Stimulated activated CD8-positive, alpha-beta memory T cell treated with anti-CD3 and anti-CD28 coated beads, Interleukin-2, amount 100 ng/mL, for 1 hour (primary cell): Measurements from ENCODE around the gene COL4A3.
A peak's percentile ranks its signal among the peaks of the same experiment; 100 is the strongest.
"Not testable (repeated sequence)": the region's sequence is repeated elsewhere in the genome, so short reads cannot be mapped to it uniquely, and the experiment has no call there.

Experiments used
- DNase-seq, 2 donors: peaks; one replicate each; pipeline ENCODE4 v3.0.0-alpha.2; 2020; ENCODE audit warnings: low read depth in 2 of 2

Gene COL4A3

DNA sequence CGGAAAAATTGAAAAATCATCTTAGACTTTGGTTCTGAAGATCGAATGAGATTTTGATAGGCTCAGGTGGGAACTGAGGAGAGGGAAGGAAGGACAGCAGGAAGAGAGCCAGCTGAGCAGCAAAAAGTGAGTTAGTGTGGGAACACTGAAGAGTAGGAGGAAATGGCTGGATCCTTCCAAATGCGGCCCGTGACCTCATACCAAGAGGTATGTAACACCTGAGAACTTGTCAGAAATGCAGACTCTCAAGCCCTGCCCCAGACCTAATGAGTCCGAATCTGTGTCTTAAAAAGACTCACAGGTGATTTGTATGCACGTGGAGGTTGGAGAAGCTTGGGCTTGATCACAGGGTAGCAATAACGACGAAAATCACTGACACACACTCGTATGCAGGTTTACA, 42.0 kb downstream of the COL4A3 start:
- no peak for DNase-seq

DNA sequence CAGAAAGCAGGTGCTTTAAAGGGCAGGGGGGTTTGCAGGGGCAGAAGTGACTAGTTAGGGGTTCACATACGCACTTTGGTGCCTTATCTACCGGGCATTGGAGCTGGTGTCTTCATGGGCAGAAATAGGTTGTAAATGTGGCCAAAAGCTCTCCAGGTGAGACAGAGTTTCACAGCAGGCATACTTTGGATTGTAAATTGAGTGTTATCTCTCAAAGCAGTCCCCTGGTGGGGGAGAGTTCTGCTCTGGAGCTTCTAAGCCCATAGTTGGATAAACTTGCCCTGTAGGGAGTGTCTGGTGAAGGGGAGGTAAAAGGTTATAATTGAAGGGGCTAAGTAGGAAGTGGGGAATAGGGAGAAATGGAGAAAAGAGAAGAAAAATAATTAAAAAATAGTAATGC, 43.1 kb downstream of the COL4A3 start:
- no peak for DNase-seq

DNA sequence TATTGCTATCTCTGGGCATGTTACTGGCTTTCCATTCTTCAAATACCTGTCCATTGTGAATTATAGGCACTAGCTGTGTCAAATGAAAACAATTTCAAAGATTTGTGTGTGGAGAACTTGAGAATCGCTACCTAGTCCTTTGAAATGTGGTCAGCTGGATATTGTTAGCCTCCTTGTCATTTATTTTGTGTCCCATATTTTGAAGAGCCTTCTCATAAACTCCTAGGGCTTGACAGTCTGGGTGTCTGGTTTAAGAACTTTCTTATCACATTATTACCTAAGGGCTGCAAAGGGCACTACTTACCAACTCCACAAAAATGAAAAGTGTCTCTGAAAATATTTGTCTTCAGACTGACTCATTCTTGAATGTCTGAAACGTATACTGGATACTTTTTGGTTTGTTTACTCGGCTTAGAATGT, 50.2 kb downstream of the COL4A3 start:
- no peak for DNase-seq

DNA sequence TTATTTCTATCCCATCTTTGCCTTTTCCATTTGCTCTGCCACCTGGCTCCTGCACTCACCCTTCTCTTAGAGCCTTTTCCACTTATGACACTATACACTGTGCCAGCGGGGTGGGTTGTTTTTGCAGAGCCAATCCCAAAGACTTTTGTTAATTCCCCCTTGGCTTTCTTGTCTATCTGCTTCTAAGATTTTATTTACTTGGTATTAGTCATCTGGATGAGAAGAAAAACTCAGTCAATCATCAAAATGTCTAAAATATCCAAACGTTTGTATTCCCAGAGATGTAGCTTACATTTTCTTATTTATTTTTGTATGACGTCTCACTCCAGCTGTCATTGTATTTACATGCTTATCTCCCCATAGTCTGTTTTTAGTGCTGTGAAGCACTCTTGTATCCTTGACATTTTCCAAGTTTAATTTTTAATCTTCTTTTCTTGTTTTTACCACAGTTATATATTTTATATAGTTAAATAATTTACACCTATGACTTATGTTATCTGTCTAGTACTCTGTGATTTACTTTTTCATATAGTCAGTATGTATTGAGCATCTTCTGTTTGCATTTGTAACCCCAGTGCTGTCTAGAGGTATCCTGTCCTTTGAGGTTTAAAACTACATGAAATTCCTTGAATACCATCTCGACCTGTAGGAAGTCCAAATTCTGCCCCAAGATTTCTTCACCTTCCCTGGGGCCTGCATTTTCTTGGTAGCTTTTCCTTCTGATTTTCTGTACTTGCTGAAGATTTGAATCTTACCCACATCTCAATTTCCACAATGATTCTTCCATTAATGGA, 55.1 kb downstream of the COL4A3 start:
- DNase-seq: no peak

DNA sequence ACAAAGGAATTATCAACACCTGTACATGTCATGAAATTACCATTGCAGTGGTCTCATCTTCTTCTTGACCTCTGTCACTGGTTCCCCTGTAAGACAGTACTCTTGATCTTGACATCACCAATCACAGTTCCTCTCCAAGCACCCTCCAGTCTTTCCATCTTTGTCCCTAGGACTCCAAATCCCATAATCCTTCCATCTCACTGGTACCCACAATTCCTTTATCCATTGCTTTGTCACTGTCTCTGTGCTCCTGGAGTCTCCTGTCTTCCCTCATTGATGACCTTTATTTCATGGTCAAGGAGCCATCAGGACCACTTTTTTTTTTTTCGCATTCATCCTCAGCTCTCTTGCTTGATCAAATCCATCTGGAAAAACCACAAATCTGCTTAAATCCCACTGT, 56.7 kb downstream of the COL4A3 start:
- DNase-seq: no peak

GRCh38 chr2:227222292-227222691, 57.9 kb downstream of the COL4A3 start:
- no peak for DNase-seq

GRCh38 chr2:227225641-227226040, 61.2 kb downstream of the COL4A3 start:
- DNase-seq: not testable (repeated sequence)

- no peak for DNase-seq
Measured at GRCh38 chr2:227228061-227228667, 63.7 kb downstream of the COL4A3 start.

GRCh38 chr2:227230151-227230550, 65.7 kb downstream of the COL4A3 start:
- no peak for DNase-seq

DNA sequence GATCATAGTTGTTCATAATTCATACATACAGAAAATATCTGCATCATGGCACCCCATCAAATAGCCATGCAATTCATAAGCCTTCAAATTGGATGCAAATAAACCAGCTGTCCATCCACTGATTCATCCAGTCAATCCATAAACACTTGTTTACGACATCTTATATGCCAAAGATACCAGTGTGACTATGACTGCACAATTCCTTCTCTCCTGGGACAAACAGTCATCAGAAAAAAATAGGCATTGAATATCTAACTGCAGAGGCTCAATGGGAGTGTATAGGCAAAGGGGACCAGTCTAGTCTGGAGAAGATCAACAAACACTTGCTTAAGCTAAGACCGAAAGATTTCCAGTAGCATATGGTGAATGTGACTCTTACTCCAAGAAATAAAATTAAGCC, 70.0 kb downstream of the COL4A3 start:
- DNase-seq: no peak

- no peak for DNase-seq
Measured at GRCh38 chr2:227237786-227238185, 73.4 kb downstream of the COL4A3 start.

DNA sequence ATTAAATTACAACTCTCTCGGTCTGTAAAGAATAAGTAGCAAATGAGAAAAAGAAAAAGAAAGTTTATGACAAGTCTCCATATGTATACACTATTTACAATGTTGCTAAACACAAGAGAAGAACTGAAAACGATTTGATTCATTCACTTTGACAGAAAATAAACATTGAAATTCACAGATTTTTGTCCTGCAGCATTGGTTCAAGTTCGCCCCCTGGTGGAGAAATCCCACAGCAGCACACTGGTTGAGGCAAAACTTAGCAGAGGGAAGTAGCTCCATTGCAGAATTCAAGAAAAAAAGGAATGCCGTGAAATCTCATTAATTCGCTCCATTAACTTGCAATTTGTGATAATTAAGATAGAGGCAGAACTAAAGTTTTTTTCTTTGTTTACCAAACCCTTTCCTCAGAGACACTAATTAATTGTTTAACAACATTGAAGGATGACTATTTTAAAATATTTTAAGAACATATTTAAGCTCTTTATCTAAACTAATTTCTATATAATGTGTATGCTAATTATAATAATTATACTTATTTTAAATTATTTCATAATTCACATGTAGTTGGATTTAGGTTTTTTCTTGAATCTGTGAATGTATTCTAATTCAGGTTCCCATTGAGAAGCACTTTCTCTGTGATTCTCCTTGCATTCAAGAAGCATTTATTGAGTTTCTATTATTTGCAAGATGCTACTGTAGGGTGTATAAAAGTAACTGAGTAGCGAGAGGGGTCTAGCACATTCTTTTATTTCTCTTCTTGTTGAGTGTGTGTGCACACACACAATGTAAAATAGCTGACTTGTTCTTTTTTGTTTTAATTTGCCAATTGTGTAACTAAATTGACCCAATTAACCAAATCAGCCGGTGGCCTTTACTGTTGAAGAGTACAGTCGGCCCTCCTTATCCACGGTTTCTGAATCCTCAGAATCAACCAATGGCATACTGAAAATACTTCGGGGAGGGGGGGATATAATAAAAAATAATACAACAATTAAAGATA, 74.1 kb downstream of the COL4A3 start:
- DNase-seq: peak; percentile 14 to 36

- no peak for DNase-seq
Measured at GRCh38 chr2:227241005-227241404, 76.6 kb downstream of the COL4A3 start.

DNA sequence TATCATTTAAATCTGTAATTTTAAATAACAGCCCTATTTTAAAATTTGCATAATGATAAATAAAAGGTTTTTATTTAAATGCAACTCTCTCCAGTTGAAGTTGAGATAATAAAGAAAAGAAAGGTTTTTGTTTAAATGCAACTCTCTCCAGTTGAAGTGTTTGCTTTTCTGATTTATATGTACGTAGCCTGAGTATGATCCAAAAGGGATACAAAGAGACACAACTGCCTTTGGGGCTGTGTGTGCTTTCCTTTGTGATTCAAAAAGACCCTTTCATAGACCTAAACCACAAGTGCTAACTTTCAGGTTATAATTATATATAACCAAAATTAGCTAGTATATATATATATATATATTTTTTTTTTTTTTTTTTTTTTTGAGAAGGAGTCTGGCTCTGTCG, 84.5 kb downstream of the COL4A3 start:
- DNase-seq: no peak

GRCh38 chr2:227252831-227253230, 88.4 kb downstream of the COL4A3 start:
- no peak for DNase-seq

DNA sequence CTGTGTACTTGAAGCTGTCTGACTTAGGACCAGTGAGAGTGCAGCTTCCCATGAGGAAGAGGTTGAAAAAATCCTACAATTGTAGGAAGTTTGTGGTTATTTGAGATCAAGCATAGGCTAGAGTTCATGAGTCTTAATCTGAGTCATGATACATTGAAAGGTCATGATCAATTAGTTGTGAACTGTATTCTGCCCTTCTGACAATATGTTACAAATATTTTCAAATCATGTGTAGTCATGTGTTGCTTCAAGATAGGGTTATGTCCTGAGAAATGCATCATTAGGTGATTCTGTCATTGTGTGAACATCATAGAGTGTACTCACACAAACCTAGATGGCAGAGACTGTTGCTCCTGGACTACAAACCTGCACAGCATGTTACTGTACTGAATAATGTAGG, 92.2 kb downstream of the COL4A3 start:
- DNase-seq: no peak

DNA sequence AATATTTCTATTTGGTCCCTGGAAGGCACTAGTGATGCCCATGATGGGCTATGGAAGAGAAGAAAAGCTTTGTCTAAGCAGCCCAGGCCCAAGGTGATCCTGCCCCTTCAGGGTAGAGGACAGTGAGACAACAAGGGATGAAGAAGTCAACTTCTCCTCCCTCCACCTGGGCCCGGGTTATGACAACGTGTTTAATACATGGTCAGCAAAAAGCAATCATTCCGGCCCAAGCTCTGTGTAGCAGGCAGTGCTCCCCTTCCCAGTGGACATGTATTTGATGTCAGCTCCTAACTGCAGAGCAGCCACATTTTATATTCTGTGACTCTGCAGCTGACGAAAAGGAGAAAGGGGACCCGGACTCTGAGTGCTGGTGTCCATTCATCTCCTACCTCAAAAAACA, 93.4 kb downstream of the COL4A3 start:
- no peak for DNase-seq

GRCh38 chr2:227260041-227260440, 95.6 kb downstream of the COL4A3 start:
- DNase-seq: no peak

DNA sequence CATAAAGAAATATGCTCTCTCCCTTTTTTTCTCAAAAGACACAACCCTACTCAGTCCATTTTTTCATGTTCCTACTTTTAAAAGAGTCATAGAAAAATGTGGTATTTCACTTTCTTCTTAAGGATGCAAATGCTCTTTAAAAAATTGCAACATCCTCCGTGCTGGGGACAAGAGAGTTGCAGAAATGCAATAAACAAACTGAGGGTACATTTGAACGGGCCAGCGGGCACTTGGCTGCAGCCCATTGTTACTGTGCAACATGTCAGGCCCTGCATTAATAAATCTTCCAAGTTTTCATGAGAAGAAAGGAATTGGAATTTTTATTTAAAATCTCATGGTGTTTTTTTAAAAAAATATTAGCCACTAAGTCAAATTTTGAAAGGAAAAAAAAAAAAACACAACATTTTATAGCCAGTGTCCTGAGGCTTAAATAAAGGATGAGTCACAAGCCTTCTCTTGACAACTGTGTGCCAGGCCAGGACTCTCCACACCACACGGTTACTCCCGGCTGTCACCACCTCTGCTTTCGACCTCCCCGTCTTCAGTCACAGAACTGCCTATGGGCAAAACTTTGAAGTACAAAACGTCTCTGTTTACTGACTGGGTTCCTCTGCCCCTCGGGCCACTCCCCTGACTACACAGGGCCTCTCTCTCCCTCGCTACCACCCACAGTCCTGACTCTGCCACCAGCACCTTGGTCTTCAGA, 103.1 kb downstream of the COL4A3 start:
- no peak for DNase-seq

GRCh38 chr2:227280895-227281294, 116.5 kb downstream of the COL4A3 start:
- DNase-seq: no peak

DNA sequence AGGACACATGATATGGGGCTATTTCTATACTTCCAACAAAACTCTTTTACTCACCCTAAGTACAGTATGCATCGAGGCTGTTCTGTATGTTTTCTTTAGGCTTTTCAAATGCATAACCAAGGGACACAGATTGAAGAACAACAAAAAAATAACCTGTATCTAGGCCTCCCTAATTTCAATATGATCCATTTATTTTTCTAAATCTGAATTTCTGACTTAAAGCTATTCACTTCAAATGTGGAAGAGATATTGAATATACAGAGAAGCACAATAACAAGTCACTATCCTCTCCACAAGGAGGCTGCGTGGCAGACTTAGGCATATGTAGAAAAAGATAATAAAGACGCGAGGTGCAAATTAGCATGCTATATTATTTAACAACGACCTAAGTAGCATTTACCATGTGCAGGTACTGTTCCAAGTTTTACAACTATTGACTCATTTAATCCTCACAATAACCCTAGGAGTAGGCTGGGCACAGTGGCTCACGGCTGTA, 121.4 kb downstream of the COL4A3 start:
- DNase-seq: no peak

DNA sequence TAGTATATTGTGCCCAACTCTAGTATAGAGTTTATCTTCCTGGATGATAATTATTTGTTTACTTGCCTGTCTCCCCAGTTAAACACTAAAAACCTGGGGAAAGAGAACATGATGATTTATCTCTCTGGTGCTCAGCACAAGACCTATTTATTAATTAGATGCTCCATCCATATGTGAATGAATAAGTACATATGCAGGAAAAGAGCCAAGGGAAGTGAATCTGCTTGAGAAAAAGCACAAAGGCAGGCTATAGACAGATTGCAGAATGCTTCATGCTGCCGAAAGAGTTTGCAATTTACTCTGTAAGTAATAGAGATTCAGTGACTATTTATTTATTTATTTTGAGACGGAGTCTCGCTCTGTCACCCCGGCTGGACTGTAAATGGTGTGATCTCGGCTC, 123.3 kb downstream of the COL4A3 start:
- DNase-seq: no peak
